Kasumi-1 (cell line): ENCODE results near the gene GNA12.

Experiments used
- DNase-seq, 2 experiments: peaks; one replicate each; lab custom pipeline; 2025; lab: John Stamatoyannopoulos, UW

The GNA12 gene

DNA sequence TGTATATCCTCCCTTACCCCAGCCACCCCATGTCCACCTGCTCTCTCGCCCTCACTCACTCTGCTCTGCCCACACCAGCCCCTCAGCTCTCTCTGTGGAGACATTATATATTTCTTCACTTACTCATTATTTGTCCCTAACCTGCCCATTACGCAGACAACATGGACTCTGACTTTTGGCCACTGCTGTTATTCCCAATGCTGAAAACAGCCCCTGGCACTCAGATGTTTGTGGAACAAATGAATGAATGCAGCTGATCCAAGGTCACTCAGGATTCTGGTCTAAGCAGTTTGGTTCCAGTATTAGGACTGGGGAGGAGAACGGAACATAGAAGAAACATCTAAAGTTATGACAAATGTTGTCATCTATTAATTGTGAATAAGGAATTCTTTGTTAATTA is 26.7 kb downstream of the GNA12 start:
- DNase-seq: no peak

DNA sequence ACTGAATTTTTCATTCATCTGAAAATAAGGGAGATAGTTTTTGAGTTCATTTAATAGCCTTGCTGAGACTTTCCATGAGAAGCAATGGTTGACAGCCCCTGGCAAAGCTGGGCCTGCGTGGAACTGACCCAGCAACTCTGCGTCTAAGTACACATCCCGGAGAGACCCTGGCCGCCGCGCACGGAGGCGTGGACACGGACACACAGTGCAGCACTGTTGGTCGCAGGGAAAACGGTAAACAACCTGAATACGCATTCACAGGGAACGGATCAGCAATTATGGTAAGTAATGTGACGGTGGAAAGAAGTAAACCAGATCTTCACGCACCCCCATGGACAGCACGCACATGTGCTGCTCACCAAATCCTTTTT is 28.2 kb downstream of the GNA12 start:
- DNase-seq: no peak

DNA sequence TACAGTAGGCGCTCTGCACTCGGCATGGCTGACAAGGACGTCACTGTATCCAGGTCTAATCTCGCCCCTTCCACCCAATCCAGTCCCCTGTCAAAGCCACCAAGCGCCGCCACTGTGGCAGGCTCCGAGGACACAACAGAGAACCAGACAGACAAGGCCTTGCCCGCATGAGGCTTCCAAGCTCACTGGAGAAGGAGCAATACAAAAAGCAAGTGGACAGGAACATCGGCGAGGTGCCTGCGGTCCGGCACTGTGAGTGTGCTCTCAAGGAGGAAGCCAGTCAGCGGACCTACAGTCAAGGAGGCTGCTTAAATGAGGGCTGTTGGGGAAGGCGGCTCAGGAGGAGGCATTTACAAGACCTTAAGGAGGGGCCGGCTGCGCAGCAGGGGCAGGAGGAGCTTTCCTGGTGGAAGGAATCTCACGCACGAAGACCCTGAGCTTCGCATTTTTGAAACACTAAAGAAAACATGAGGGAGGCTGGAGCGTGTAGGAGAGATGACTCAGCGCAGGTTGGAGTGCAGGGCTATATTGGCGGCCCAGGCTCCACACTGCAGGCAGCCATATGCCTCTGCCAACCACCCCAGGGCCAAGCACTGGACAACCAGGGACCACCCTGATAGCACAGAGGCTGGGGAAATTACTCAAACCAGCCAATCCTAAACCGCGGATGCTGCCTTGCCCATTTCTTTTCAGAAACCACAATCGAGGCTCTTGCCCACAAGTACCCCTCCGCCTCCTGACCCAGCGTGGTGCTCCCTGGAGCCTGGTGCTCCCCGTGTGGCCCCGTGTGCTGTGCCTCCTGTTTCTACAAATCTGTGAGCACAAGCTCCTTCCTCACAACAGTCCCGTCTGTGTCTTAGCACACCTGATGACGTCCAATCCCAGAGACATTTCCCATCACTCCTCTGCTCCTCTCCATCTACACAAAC is 28.9 kb downstream of the GNA12 start:
- no peak for DNase-seq

DNA sequence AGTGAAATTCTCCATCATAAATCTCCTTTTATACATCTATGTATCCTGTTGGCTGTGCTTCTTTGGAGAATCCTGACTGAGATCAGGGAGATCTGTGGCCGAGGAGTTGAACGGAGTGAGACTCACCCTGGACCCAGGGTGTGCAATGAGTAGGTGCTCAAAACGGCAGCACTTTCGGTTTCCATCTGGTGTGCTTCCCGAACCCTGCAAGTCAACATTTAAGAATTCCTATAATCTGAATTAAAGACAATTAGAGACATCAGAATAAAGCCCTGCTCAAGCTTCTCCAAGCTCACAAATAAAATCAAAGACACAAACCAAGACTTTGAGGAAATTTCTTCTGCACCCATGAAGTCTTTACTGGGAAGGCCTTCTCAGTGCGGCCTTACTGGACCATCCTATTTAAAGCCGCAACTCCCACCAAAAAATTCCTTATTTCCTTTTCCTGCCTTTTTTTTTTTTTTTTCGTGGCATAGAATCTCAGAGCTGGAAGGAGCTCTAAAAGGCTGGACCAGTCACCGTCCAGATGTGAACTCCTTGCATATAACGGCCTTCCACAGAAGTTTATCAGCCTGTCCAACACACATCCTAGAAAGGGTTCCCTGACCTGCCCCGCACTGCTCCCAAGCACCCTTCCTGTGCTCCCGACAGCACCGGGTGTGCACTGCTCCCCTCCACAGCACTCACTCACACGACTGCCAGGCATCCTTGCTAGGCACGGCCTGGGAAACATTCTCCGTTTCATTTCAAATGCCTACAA is 29.7 kb downstream of the GNA12 start:
- DNase-seq: no peak

GRCh38 chr7:2813350-2814185 is 30.5 kb downstream of the GNA12 start:
- no peak for DNase-seq

DNA sequence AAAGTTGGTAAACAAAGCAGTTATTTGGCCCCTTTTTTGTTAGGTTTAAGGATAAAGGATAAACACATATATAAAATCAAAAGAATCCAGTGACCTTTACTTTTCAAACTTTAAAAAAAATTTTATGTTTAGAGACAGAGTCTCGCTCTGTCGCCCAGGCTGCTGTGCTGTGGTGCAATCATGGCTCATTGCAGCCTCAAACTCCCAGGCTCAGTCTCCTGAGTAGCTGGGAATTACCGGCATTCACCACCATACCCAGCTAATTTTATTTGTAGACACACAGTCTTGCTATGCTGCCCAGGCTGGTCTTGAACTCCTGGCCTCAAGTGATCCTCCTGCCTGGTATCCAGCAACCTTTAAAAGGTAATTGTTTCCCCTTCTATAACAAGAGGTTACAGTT is 31.3 kb downstream of the GNA12 start:
- no peak for DNase-seq

DNA sequence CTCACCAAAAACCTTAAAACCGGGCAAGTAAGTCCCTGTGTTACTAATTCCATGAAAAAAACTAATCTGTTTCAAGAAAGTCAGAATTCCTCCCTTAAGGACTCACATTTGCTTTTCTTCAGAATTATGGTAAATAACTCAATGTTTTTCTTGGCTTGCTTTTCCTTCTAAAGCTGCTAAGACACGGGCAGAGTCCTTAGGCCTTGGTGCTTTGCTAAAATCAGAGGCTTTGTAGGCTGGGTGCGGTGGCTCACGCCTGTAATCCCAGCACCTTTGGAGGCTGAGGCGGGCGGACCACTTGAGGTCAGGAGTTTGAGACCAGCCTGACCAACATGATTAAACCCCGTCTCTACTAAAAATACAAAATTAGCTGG is 32.0 kb downstream of the GNA12 start:
- no peak for DNase-seq

DNA sequence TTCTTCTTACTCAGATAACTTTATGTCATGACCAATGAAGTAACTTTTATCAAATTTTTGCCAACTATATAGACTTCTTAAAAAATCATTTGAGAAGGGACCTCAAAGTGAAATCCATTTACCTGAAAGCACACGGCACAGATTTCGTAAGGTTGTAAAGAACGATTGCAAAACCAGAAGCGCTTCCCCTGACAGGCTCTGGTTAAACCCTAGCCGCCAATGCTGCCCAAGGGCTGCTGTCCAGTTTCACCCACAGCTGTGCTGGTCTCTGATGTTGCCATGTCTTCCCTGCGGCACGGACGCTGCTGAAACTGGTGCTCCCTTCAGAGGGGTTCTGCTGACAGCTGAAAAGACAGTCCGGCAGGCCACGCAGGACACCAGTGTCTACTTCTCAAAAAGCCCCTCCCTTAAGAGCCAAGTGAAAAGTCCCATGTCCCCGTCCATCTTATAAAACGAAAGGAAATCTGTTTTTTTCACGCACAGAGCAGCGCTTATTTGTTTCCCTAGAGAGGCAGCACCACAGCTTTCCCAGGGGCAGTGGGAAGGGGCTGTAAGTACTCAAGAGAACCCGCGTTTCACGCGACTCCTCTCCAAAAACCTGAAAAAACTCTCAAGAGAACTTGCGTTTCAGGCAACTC is 32.5 kb downstream of the GNA12 start:
- no peak for DNase-seq

- DNase-seq: no peak
Measured at GRCh38 chr7:2810682-2811415, 33.3 kb downstream of the GNA12 start.

DNA sequence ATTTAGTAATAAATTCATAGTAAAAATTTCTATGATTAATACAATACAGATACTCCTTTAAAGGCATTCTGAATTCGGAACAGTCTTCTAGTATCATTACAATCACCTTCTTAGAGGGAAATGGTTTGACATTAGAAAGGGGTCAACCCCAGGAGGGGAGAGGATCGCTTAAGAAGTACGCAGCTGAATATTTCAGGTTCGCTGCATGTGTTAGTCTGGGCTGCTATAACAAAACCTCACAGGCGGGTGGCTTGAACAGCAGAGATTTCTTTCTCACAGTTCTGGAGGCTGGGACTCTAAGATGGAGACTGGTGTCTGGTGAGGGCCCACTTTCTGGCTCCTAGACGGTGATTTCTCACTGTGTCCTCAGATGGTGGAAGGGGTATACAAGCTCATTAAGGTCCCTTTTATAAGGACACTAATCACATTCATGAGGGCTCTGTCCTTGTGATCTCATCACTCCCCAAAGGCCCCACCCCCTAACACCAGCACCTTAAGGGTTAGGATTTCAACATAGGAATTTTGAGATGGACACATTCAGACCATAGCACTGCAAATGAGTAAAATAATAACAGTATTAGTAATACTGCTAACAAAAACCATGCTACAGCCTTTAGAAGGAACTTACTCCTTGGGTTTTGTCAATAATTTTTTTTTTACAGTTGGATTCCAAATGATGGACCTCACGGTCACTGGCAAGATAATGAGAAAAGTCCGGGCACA is 34.0 kb downstream of the GNA12 start:
- DNase-seq: no peak

DNA sequence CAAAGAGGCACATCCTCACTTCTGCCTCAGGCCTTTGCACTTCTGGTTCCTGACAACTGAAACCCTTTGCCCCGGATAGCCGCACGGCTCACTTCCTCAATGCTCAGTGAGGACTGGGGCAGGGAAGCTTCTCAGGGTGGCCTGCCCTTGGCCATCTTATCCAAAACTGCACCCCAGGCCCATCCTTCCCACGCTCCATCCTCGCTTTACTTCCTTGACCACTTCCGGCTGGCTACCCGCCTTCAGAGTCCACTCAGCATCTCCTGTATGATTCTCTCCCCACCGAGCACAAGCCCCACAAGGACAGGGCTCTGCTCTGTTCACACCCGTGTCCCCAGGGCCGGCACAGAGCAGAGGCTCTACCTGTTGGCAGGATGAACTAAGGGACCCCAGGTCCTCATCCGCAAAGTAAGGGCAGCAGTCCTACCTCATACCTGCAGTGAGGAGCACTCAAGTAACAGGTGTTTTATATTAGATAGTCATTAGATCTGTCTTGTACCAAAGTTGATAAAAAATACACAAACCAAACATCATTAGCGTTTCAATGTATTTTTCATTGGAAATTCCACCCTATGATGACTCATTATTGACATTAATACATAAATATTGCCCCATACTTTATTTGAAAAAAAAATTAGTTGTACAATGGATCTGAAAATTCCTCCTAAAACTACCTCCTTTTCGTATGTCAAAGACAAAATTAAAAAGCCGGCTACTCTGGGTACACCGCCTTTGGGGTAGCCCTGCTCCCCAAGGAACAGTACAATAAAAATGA is 35.0 kb downstream of the GNA12 start:
- DNase-seq: no peak

- no peak for DNase-seq
Measured at GRCh38 chr7:2807845-2808772, 36.0 kb downstream of the GNA12 start.

DNA sequence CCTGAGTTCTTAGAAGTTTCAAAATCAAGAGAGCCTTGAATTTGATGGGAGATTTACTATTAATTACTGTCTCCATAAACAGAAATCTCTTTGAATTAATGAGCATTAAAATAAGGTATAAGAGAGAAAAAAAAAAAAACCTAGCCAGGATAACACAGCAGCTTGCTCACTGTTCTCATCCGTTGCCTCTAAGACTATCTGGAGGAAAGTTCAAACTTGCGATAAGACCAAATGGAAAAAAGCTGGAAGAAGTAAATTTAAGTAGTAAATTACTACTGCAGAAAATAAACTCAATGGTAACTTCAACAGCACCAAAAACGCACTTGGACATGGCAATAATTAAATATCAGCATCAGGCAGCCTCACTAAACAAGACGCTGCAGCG is 36.7 kb downstream of the GNA12 start:
- no peak for DNase-seq

DNA sequence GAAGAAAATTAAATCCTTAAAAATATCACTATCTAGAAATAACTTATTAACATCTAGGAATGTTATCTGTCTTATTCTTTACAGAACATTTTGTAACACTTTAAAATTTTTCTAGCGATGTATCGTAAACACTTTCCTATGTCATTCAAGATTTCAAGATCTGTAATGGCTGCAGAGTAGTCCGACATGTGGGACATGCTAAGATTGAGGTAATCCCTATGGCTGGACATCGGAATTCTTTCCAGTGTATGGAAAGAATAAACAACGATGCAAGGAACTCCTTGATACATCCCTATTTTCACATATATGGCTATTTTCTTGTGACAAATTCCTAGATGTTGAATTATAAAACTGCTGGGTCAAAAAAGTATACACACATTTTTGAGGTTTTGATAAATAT is 37.5 kb downstream of the GNA12 start:
- no peak for DNase-seq

GRCh38 chr7:2805213-2805944 is 38.7 kb downstream of the GNA12 start:
- no peak for DNase-seq

DNA sequence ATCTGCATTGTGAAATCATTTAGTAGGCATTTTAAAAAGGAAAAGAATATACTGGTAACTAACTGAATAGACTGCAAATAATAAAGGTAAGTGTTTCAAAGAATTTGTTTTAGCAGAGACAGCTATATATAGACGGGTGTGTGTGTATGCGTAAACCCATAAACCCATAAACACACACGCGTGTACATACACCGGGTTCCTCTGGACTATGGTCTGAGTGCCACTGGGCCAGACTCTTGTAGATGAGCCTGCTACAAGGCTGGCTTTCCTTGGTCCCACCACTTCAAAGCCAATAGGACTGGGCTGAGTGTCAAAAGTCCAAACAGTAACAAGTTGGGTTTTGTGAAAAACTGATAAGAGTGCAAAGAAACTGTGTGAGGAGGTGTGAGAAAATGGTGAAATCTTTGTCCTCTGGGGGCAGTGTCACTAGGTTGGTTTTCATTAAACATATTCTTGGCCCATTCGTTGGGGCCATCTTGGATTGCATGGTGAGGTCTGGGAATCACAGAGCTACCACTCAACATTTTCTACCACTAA is 39.8 kb downstream of the GNA12 start:
- no peak for DNase-seq

- DNase-seq: no peak
Measured at GRCh38 chr7:2803755-2804154, 40.4 kb downstream of the GNA12 start.

DNA sequence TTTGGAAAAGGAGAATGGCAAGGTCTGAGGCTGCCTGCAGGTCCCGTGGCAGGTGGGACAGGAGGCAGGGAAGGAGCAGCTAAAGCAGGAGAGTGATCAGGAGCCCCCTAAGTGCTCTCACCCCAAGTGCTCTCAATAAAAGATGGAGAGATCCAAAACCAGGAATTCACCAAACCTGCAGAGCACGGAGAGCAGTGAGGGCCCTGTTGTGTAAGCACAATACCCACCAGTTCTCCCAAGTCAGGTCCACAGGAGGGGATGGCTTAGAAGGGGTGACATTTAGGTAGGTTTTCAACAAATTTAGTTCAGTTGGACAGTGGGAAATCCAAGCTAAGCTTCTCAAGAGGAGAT is 40.8 kb downstream of the GNA12 start:
- DNase-seq: no peak
